Measurements from ENCODE around the gene EXOC3L4.

DNA sequence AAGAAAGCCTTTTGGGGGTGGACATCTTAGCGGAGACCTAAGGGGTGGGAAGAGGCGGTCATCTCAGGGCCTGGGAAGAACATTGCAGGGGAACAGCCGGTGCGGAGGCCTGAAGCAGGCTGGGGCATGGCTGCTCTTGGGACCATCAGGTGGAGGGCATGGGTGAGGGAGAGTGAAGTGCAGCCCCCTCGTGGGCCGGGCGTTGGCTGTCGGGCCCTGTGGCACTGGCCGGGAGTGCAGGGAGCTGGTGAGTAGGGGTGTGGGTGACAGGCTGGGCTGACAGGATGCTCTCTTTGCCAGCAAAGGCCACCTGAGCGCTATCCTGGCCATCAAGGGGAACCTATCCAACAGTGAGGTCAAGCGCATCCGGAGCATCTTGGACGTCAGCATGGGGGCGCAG, 40.4 kb downstream of the EXOC3L4 start:
- TF ChIP-seq, protein P1, sequence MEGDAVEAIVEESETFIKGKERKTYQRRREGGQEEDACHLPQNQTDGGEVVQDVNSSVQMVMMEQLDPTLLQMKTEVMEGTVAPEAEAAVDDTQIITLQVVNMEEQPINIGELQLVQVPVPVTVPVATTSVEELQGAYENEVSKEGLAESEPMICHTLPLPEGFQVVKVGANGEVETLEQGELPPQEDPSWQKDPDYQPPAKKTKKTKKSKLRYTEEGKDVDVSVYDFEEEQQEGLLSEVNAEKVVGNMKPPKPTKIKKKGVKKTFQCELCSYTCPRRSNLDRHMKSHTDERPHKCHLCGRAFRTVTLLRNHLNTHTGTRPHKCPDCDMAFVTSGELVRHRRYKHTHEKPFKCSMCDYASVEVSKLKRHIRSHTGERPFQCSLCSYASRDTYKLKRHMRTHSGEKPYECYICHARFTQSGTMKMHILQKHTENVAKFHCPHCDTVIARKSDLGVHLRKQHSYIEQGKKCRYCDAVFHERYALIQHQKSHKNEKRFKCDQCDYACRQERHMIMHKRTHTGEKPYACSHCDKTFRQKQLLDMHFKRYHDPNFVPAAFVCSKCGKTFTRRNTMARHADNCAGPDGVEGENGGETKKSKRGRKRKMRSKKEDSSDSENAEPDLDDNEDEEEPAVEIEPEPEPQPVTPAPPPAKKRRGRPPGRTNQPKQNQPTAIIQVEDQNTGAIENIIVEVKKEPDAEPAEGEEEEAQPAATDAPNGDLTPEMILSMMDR (conservative IDR thresholded peaks at IDR 0.05 in 1 of 2, IDR thresholded peaks at IDR 0.05 in 1 of 2; ENCODE audit: low read depth in 1 of 2, low read length in 2 of 2) = no peak
- no peak for TF ChIP-seq EZH2 (IDR thresholded peaks at IDR 0.05; ENCODE audit: low read length, missing control alignments)
